HUES64 (cell line): ENCODE results near the gene ARID5B.

Experiments used
- H3K27ac ChIP-seq: 2 replicates; pipeline ENCODE4 v1.7.0; 2013; ENCODE audit warnings: low read depth, low read length, inconsistent platforms
- H3K27me3 ChIP-seq: 2 replicates; pipeline ENCODE4 v1.6.1; 2013; ENCODE audit warnings: mild to moderate bottlenecking, low read length; ENCODE audit not compliant: insufficient read depth
- H3K36me3 ChIP-seq: 2 replicates; pipeline ENCODE4 v1.6.1; 2013; ENCODE audit warnings: mild to moderate bottlenecking, low read length; ENCODE audit not compliant: insufficient read depth
- H3K4me1 ChIP-seq: 2 replicates; pipeline ENCODE4 v1.6.1; 2013; ENCODE audit warnings: mild to moderate bottlenecking, low read length, moderate library complexity; ENCODE audit not compliant: insufficient read depth
- H3K4me3 ChIP-seq: 2 replicates; pipeline ENCODE4 v1.5.1; 2013; ENCODE audit warnings: mild to moderate bottlenecking, low read length, moderate library complexity
- H3K9ac ChIP-seq: 2 replicates; pipeline ENCODE4 v1.6.1; 2013; ENCODE audit warnings: mild to moderate bottlenecking, low read depth, low read length
- H3K9me3 ChIP-seq: 2 replicates; pipeline ENCODE4 v1.6.1; 2013; ENCODE audit warnings: low read depth, low read length; ENCODE audit not compliant: insufficient read depth
- WGBS: fragments of 150-250, 120-280 bp; methylation state at CpG from one replicate; pipeline ENCODE4 v1.1.7; 2013; ENCODE audit warnings: missing lambda C conversion rate; 5-methylcytosine and 5-hydroxymethylcytosine counted together

The ARID5B gene

GRCh38 chr10:61942604-61943461 is 41.3 kb downstream of the ARID5B start:
- Histone ChIP-seq H3K36me3 (no peaks in the 10 kb centered on the region), H3K4me1 (0 out of 2 replicates have a peak, but pooled peaks cover 4% of the 10 kb centered on the region), H3K9me3 (no peaks in the 10 kb centered on the region), H3K27ac (no peak overlapping the region), H3K9ac (no peak overlapping the region), H3K4me3 (no peak overlapping the region), H3K27me3 (no peaks in the 10 kb centered on the region)
- 88% methylated on average over 3 of the region's 5 CpGs for WGBS

GRCh38 chr10:61943674-61944378 is 42.3 kb downstream of the ARID5B start:
- H3K4me1 ChIP-seq, result 0 out of 2 replicates have a peak, but pooled peaks cover 4% of the 10 kb centered on the region
- no peak overlapping the region for H3K4me3 ChIP-seq

DNA sequence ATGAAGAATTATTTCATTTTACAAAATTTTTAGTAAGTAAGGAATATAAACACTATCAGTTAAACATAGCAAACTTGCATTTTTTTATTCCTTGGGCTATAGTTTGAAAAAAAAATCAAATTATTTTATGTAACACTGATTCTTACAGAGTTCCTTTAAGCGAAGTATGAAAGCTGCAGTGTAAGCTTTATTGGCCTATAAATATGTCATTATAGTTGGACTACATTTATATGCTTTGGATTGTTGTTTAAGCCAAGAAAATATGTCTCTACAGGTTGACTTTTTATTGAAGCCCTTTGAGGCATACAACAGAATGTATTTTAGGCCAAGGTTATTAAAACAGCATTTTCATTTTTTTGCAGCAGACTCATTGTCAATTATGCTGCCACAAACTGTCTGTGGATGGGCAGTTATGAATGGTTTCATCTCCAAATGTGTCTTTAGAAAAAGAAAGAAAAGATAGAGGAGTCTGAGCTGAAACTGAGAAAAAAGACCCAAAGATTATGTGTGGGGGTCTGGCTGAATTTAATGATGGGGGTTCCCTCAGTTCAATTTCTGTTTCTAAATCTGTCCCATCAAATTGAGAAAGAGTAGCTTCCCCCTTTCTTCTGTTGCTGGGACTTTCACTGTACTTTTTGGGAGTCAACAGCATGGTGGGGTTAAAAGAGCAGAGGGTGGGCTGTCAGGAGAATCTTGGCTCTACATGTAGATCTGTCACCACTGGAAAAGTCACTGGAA is 43.1 kb downstream of the ARID5B start:
- Histone ChIP-seq H3K9ac (no peak overlapping the region), H3K36me3 (no peaks in the 10 kb centered on the region), H3K27me3 (no peaks in the 10 kb centered on the region), H3K9me3 (no peaks in the 10 kb centered on the region), H3K4me1 (0 out of 2 replicates have a peak, but pooled peaks cover 4% of the 10 kb centered on the region), H3K4me3 (no peak overlapping the region), H3K27ac (no peak overlapping the region)
- WGBS, result 100% methylated on average over 1 of the region's 1 CpG

More at GRCh38 chr10:61943674-61944378, 42.3 kb downstream of the ARID5B start:
- H3K9ac ChIP-seq, result no peak overlapping the region
- H3K27me3 ChIP-seq, result no peaks in the 10 kb centered on the region
- WGBS, result 100% methylated on average over 1 of the region's 1 CpG
- no peaks in the 10 kb centered on the region for H3K9me3 ChIP-seq
- no peak overlapping the region for H3K27ac ChIP-seq
- no peaks in the 10 kb centered on the region for H3K36me3 ChIP-seq

- Histone ChIP-seq H3K27me3 (no peaks in the 10 kb centered on the region), H3K9me3 (no peaks in the 10 kb centered on the region), H3K4me1 (no peaks in the 10 kb centered on the region), H3K9ac (no peak overlapping the region), H3K36me3 (no peaks in the 10 kb centered on the region), H3K4me3 (no peak overlapping the region), H3K27ac (no peak overlapping the region)
- WGBS, result 96% methylated on average over 2 of the region's 2 CpGs
These were observed 48.2 kb downstream of the ARID5B start for GRCh38 chr10:61949687-61950086.

GRCh38 chr10:61950449-61951143 is 49.1 kb downstream of the ARID5B start:
- H3K4me1 ChIP-seq, result no peaks in the 10 kb centered on the region
- 91% methylated on average over 2 of the region's 2 CpGs for WGBS

GRCh38 chr10:61951144-61951483 is 49.6 kb downstream of the ARID5B start:
- 77% methylated on average over 3 of the region's 3 CpGs for WGBS
- H3K4me1 ChIP-seq, result no peaks in the 10 kb centered on the region
- no peak overlapping the region for H3K27ac ChIP-seq
- H3K9ac ChIP-seq, result no peak overlapping the region
- H3K9me3 ChIP-seq, result no peaks in the 10 kb centered on the region
- H3K4me3 ChIP-seq, result no peak overlapping the region
- no peaks in the 10 kb centered on the region for H3K36me3 ChIP-seq
- H3K27me3 ChIP-seq, result no peaks in the 10 kb centered on the region

More at GRCh38 chr10:61950449-61951143, 49.1 kb downstream of the ARID5B start:
- H3K36me3 ChIP-seq, result no peaks in the 10 kb centered on the region
- H3K4me3 ChIP-seq, result no peak overlapping the region
- H3K9ac ChIP-seq, result no peak overlapping the region
- H3K9me3 ChIP-seq, result no peaks in the 10 kb centered on the region
- H3K27me3 ChIP-seq, result no peaks in the 10 kb centered on the region
- H3K27ac ChIP-seq, result no peak overlapping the region

DNA sequence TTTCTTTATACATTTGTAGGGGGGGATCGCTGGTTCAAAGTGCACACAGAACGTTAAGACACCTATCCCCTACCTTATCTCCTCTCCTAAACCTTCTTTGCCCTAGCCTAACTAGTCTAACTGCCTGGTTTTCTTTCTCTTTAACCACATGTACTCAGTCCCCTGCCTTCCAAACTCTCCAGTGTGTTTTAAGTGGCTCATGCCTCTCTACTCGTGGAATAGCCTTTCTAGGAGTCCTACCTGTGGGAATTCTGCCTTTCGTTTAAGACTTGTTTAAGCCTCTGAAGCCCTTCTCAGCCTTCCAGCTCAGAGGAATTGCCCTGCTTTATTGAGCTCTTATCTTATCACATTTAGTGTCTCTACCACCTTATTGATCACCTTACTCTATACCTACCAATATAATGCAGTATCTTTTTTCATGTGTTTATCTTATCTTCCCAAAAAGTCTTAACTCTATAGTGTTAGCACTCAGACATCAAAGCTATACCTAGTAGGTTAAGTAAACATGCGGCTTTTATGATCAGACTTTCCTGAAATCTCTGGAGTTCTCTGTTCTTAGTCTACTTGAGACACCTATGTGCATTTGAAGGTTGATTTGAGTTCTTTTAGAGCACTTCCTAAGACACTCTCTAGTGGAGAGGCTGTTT is 50.7 kb downstream of the ARID5B start:
- WGBS, result 84% methylated on average over 5 of the region's 5 CpGs
- no peaks in the 10 kb centered on the region for H3K4me1 ChIP-seq

DNA sequence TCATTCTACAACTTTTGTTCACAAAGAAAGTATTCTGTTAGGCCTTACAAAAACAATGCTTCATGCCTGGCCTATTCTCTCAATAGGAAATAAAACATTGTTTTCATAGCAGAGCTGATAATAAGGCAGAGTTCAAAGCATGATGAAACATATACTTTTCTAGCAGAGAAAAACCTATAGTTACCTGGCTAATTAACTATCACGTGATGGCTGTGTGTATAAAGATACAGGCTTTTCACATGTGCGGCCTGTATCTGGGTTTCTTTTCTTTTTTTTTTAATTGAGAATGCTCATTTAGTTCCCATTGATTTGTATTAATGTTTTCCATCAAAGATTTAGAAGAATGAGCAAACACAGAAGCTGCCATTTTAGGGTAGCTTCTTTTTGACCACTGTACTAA is 51.7 kb downstream of the ARID5B start:
- no peak overlapping the region for H3K27ac ChIP-seq
- no peaks in the 10 kb centered on the region for H3K27me3 ChIP-seq
- no peaks in the 10 kb centered on the region for H3K9me3 ChIP-seq
- whole genome bisulfite sequencing, result 95% methylated on average over 2 of the region's 2 CpGs
- H3K36me3 ChIP-seq, result no peaks in the 10 kb centered on the region
- no peak overlapping the region for H3K4me3 ChIP-seq
- H3K4me1 ChIP-seq, result no peaks in the 10 kb centered on the region
- no peak overlapping the region for H3K9ac ChIP-seq

More for the DNA sequence above, 50.7 kb downstream of the ARID5B start:
- Histone ChIP-seq H3K27me3 (no peaks in the 10 kb centered on the region), H3K36me3 (no peaks in the 10 kb centered on the region), H3K9ac (no peak overlapping the region), H3K9me3 (no peaks in the 10 kb centered on the region), H3K4me3 (no peak overlapping the region), H3K27ac (no peak overlapping the region)

DNA sequence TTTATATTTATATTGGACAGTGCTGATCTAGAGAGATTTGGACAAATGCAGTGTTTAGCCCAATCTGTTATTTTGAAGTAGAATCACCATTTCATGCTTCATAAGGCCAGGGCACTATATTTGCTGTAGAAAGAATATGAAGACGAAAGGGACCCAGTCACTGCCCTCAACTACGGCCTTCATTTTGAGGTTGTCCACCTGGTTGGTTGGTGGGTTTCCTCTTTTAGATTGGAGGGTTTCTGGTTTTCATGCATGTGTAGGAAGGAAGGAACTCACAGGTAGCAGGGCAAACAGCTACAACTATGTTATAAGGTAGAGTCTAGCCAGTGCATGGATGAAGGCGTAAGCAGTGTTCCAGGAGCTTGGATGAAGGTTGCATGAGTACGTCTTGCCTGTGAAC is 56.3 kb downstream of the ARID5B start:
- H3K4me3 ChIP-seq, result no peak overlapping the region
- no peaks in the 10 kb centered on the region for H3K4me1 ChIP-seq
- no peaks in the 10 kb centered on the region for H3K36me3 ChIP-seq
- 97% methylated on average over 4 of the region's 4 CpGs for WGBS
- no peaks in the 10 kb centered on the region for H3K9me3 ChIP-seq
- no peaks in the 10 kb centered on the region for H3K27me3 ChIP-seq
- H3K9ac ChIP-seq, result no peak overlapping the region
- H3K27ac ChIP-seq, result no peak overlapping the region

DNA sequence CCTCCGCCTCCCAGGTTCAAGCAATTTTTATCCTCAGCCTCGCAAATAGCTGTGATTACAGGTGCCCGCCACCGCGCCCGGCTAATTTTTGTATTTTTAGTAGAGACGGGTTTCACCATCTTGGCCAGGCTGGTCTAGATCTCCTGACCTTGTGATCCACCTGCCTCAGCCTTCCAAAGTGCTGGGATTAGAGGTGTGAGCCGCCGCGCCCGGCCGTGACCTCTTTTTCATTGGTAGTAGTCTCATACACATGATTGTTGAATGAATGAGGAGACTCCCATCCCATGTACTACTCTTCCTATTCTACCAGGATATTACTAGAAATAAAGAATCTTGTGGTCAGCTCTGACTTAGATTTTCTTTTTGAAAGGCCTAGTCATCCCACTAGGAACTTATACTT is 56.8 kb downstream of the ARID5B start:
- H3K9ac ChIP-seq, result no peak overlapping the region
- H3K4me3 ChIP-seq, result no peak overlapping the region
- H3K27me3 ChIP-seq, result no peaks in the 10 kb centered on the region
- H3K4me1 ChIP-seq, result no peaks in the 10 kb centered on the region
- no peaks in the 10 kb centered on the region for H3K36me3 ChIP-seq
- H3K9me3 ChIP-seq, result no peaks in the 10 kb centered on the region
- no peak overlapping the region for H3K27ac ChIP-seq
- WGBS, result 95% methylated on average over 7 of the region's 12 CpGs
